Stimulated activated CD8-positive, alpha-beta memory T cell treated with anti-CD3 and anti-CD28 coated beads, Interleukin-15, amount 100 ng/mL, for 4 hours (primary cell): ENCODE data around the gene FOXS1.
"Not testable (repeated sequence)": the region's sequence is repeated elsewhere in the genome, so short reads cannot be mapped to it uniquely, and the experiment has no call there.

Source experiments
- DNase-seq, 2 donors: peaks; one replicate each; pipeline ENCODE4 v3.0.0-alpha.2; 2020; ENCODE audit warnings: low read depth in 2 of 2

The FOXS1 gene

GRCh38 chr20:31840906-31841816 is 4.2 kb downstream of the FOXS1 start:
- DNase-seq = no peak

- no peak for DNase-seq
Measured at GRCh38 chr20:31839782-31840487, 5.5 kb downstream of the FOXS1 start.

- no peak for DNase-seq
Measured at GRCh38 chr20:31838646-31839292, 6.6 kb downstream of the FOXS1 start.

GRCh38 chr20:31837896-31838397 is 7.5 kb downstream of the FOXS1 start:
- DNase-seq = no peak

GRCh38 chr20:31836853-31837608 is 8.4 kb downstream of the FOXS1 start:
- no peak for DNase-seq

GRCh38 chr20:31835977-31836852 is 9.2 kb downstream of the FOXS1 start:
- DNase-seq = peak in 1 of 2 donors; percentile 8

GRCh38 chr20:31835554-31835953 is 9.8 kb downstream of the FOXS1 start:
- no peak for DNase-seq

- DNase-seq = no peak
Measured at GRCh38 chr20:31833931-31834521, 11.4 kb downstream of the FOXS1 start.

- peak; percentile 15 to 17 for DNase-seq
Measured at GRCh38 chr20:31833130-31833930, 12.1 kb downstream of the FOXS1 start.

- DNase-seq = no peak
Measured at GRCh38 chr20:31831771-31832306, 13.6 kb downstream of the FOXS1 start.

- no peak for DNase-seq
Measured at GRCh38 chr20:31831211-31831610, 14.2 kb downstream of the FOXS1 start.

- DNase-seq = no peak
Measured at GRCh38 chr20:31830406-31830981, 14.9 kb downstream of the FOXS1 start.

- DNase-seq = no peak
Measured at GRCh38 chr20:31829731-31830130, 15.7 kb downstream of the FOXS1 start.

- DNase-seq = not testable (repeated sequence)
Measured at GRCh38 chr20:31828016-31828415, 17.4 kb downstream of the FOXS1 start.

GRCh38 chr20:31827059-31827458 is 18.3 kb downstream of the FOXS1 start:
- no peak for DNase-seq

- DNase-seq = no peak
Measured at GRCh38 chr20:31826074-31826473, 19.3 kb downstream of the FOXS1 start.

- no peak for DNase-seq
Measured at GRCh38 chr20:31824554-31825313, 20.7 kb downstream of the FOXS1 start.

- DNase-seq = no peak
Measured at GRCh38 chr20:31824125-31824485, 21.3 kb downstream of the FOXS1 start.
